Measurements from ENCODE around the gene CTDP1.

CTDP1 gene

DNA sequence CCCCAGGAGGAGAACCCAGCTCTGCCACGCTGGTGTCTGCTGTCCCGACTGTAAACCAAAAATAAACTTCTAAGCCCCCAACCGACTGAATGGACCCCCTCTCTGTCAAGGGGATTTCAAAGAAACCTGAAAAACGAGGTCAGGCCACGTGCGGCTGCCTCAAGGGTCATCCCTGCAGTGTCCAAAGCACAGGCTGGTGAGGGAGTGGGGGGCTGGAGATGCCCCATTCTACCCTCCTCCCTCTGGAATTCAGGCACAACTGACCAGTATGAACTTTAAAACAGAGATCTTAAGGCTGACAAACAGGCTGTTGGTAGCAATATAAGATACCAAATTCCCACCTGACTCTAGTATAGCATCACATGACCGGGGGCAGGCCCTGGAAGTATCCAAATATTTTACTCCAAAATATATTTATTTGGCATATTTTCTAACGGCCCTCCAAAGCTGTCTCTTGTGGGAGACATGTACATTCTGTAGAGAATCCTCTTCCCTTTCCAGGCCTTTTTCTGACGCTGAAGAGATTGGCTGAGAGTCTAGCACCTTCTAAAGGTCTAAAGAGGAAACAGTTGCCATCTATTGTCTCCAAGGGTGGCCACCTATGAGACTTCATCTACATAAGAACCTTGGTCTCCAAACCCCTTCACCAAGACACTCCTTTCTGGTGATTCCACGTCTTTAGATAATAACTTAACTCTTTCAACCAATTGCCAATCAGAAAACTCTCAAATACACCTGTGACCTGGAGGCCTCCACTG is 40.4 kb upstream of the CTDP1 start:
- Mint-ChIP-seq H3K27ac (ENCODE audit: low read depth) (no peak overlapping the region), H3K27me3 (peaks cover 12% of the 10 kb centered on the region), H3K4me1 (no peaks in the 10 kb centered on the region), H3K4me3 (no peak overlapping the region), H3K9me3 (no peaks in the 10 kb centered on the region), H3K36me3 (ENCODE audit: insufficient read depth) (peaks cover 3% of the 10 kb centered on the region)
- no peak for ATAC-seq (replicated peaks; ENCODE audit: extremely low read depth, poor library complexity, severe bottlenecking)
- no peak for DNase-seq (ENCODE audit: low spot score in 2 of 2)

DNA sequence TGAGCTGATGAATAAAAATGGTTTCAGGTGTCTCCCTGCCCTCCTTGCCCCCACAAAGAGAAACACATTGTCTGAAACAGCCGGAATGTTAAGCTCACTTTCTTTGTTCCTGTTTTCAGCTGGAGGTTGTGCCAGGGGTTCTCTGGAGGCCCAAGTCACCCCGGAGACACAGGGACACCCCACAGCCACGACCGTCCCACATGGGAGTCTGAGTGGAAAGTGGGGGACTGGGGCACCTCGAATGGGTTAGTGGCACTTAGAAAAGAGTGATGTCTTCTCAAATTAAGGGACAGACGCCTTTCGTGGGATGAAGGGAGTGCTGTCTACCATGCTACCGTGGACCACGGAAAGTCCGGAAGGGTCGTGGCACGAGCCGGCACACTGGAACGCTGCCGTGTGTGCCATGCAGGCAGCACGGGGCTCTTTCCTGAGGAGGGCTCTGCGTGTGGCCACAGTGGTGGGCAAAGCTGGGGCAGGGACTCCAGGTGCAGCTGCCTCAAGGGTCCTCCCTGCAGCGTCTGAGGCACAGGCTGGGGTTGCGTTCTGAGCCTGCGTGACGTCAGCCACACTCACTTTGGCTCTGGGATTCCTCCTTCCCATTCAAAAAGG is 39.4 kb upstream of the CTDP1 start:
- Mint-ChIP-seq H3K27ac (ENCODE audit: low read depth) (no peak overlapping the region), H3K4me3 (no peak overlapping the region), H3K36me3 (ENCODE audit: insufficient read depth) (no peaks in the 10 kb centered on the region), H3K4me1 (no peaks in the 10 kb centered on the region), H3K27me3 (peaks cover 12% of the 10 kb centered on the region), H3K9me3 (no peaks in the 10 kb centered on the region)
- ATAC-seq (replicated peaks; ENCODE audit: extremely low read depth, poor library complexity, severe bottlenecking): no peak
- no peak for DNase-seq (ENCODE audit: low spot score in 2 of 2)

DNA sequence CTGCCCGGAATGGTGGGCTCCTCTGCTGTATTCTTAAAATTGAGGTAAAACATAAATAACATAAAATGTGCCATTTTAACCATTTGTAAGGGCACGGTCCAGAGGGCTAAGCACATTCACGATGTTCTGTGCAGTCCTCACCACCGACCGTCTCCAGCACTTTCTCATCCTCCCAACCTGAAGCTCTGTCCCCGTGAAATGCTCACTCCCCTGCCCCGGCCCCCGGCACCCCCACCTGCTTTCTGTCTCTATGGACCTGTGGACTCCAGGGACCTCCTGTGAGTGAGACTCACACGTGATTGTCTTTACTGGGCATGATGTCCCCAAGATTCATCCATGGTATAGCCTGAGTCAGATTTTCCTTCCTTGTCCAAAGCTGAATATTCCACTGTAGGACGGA is 38.7 kb upstream of the CTDP1 start:
- Mint-ChIP-seq H3K27ac (ENCODE audit: low read depth) (no peak overlapping the region), H3K36me3 (ENCODE audit: insufficient read depth) (no peaks in the 10 kb centered on the region), H3K27me3 (peaks cover 12% of the 10 kb centered on the region), H3K4me1 (no peaks in the 10 kb centered on the region), H3K4me3 (no peak overlapping the region), H3K9me3 (no peaks in the 10 kb centered on the region)
- DNase-seq (ENCODE audit: low spot score in 2 of 2) (no peak), ATAC-seq (replicated peaks; ENCODE audit: extremely low read depth, poor library complexity, severe bottlenecking) (no peak)

DNA sequence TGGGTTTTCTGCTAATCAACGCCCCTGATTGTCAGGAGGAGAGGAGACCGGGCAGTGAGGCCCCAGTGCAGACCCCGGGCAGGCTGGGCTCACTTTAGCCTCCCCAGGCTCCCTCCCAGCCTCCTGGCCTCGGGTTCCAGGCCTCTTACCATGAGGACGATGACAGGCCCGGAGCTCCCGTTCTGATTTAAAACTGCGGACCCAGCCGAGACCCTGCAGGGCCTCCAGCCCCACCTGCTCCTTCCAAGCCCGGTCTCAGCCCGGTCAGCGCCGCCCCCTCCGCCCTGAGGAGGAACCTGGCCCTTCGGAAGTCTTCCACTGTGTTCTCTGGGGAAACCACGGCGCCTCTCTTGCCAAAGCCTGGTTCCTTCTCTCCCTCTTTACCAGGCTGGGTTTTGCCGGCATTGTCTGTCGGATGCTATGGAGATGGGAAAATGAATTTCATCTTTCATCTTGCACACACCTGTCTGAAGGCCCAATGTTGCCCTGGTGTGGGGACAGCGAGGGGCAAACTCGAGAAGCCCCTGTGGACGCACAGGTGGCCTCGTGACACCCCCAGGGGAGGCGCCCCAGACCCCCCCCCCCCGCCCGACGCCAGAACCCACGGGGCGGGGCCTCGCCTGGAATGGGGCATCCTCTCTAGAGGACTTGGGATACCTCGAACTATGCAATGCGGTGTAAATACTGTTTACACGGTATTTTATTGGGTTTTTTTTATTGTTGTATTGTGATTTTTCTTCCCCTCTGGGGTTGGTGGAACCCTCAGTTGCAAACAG is 37.7 kb upstream of the CTDP1 start:
- DNase-seq (ENCODE audit: low spot score in 2 of 2) (no peak), ATAC-seq (replicated peaks; ENCODE audit: extremely low read depth, poor library complexity, severe bottlenecking) (no peak)
- Mint-ChIP-seq H3K9me3 (no peaks in the 10 kb centered on the region), H3K36me3 (ENCODE audit: insufficient read depth) (no peaks in the 10 kb centered on the region), H3K27ac (ENCODE audit: low read depth) (no peak overlapping the region), H3K27me3 (peaks cover 12% of the 10 kb centered on the region), H3K4me1 (no peaks in the 10 kb centered on the region), H3K4me3 (no peak overlapping the region)

DNA sequence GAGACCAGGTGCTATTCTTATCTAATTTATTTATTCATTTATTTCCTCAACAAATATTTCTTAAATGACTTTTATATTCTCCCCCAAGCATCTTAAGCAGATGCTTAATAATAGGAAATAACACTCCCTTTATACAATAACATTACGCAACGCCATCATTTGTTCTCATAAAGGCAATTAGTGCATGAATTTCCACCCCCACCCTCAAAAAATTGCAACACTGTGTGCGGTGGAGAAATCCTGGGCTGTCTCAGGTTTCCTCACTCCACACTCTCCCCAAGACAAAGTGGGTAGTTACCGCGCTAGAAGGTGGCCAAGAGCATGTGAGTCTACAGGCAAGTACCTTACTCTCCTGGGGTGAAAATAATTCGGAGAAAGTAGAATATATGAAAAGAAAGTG is 37.0 kb upstream of the CTDP1 start:
- Mint-ChIP-seq H3K9me3 (no peaks in the 10 kb centered on the region), H3K4me3 (no peak overlapping the region), H3K27ac (ENCODE audit: low read depth) (no peak overlapping the region), H3K27me3 (peaks cover 12% of the 10 kb centered on the region), H3K36me3 (ENCODE audit: insufficient read depth) (no peaks in the 10 kb centered on the region), H3K4me1 (no peaks in the 10 kb centered on the region)
- no peak for ATAC-seq (replicated peaks; ENCODE audit: extremely low read depth, poor library complexity, severe bottlenecking)
- DNase-seq (ENCODE audit: low spot score in 2 of 2): no peak

DNA sequence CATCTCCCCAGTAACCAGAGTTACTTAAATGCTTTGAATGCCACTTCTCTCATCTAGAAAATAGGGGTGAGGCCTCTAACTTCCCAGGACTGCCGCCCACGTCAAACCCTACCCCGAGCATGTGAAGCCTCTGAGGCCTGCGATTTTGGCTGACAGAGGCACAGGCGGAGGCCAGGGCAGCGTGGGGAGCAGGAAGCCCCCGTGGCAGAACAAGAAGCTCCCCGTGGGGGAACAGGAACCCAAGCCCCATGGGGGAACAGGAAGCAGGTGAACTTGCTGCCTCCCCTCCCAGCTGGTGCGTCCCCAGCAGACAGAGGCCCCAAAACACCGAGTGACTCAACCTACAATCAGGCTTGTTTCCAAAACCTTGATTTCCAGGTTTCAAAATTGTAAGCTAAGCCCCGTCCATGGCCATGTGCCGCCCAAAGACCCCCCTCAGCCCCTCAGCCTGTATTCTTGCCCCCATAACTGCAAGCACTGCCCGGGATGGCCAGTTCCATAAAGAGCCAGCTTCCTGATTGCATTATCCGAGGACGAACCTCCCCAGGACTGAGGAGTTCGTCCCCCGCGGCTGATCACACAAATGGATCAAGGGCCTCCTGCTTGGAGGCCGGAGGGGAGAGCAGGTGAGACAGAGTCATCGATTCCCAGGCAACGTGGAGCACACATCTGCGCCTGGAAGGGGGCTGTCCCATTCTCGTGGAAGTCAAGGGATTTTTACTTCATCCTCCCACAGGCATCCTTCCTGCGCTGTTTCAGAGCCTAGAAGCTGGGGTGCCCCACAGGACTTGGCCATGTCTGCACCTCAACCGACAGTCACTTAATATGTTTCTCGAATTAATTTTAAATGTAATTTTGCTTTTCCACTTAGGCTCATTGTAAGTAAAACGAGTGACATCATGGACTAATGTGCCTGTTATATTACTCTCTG is 36.3 kb upstream of the CTDP1 start:
- DNase-seq (ENCODE audit: low spot score in 2 of 2) (no peak), ATAC-seq (replicated peaks; ENCODE audit: extremely low read depth, poor library complexity, severe bottlenecking) (no peak)
- no peak overlapping the region for H3K27ac Mint-ChIP-seq (ENCODE audit: low read depth)
- H3K4me1 Mint-ChIP-seq: no peaks in the 10 kb centered on the region
- no peaks in the 10 kb centered on the region for H3K9me3 Mint-ChIP-seq
- H3K4me3 Mint-ChIP-seq: no peak overlapping the region
- peaks cover 12% of the 10 kb centered on the region for H3K27me3 Mint-ChIP-seq
- H3K36me3 Mint-ChIP-seq (ENCODE audit: insufficient read depth): no peaks in the 10 kb centered on the region

DNA sequence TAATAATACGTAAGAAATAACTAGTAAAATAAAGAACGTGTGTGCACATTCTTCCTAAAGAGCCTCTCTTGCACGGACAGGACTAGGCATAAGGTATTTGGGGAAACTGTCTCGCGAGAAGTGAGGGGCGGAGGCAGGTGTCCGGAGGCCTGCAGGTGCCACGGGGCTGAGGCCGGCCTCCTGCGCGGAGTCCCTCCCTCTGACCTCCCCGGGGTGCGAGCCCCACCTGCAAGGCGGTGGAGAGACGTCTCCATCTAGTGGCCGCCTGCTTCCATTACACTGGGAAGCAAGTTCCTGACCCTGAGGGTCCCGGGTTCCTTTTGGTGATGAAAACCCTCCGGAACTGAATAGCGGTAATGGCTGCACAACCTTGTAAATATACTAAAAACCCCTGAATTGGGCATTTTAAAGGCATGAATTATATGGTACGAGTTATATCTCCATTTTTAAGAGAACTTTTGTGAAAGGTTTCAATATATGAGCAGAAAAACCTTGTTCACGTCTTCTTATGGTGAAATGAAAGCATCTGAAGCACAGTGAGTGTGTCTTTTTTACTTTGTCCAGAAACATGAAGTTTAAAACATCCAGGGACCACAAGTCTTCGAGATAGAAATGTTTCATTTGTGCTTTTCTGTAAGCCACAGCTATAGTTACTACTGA is 35.5 kb upstream of the CTDP1 start:
- H3K36me3 Mint-ChIP-seq (ENCODE audit: insufficient read depth): no peaks in the 10 kb centered on the region
- H3K9me3 Mint-ChIP-seq: no peaks in the 10 kb centered on the region
- H3K4me1 Mint-ChIP-seq: no peaks in the 10 kb centered on the region
- H3K27ac Mint-ChIP-seq (ENCODE audit: low read depth): no peak overlapping the region
- H3K4me3 Mint-ChIP-seq: no peak overlapping the region
- DNase-seq (ENCODE audit: low spot score in 2 of 2): peak; percentile 33 to 43
- H3K27me3 Mint-ChIP-seq: peaks cover 13% of the 10 kb centered on the region
- ATAC-seq (replicated peaks; ENCODE audit: extremely low read depth, poor library complexity, severe bottlenecking): peak; percentile 49

DNA sequence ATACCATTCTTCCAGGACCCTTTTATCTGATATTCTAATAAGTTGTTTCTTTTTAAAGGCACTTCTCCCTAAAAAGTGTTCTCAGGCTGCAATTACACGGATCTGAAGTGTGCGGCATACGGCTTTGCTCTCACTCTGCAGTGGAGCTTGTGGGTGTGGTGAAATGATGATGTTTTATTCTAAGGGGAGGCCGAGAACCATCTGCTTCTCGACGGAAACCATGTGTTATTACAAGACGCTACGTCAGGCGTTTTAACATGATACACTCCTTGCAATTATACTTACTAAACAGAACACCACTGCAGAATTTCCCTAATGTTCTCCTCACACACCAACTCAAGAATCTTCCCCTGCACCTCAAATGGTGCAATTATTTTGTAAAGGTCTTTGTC is 34.9 kb upstream of the CTDP1 start:
- H3K36me3 Mint-ChIP-seq (ENCODE audit: insufficient read depth): no peaks in the 10 kb centered on the region
- H3K9me3 Mint-ChIP-seq: no peaks in the 10 kb centered on the region
- H3K4me1 Mint-ChIP-seq: no peaks in the 10 kb centered on the region
- H3K27ac Mint-ChIP-seq (ENCODE audit: low read depth): no peak overlapping the region
- H3K4me3 Mint-ChIP-seq: no peak overlapping the region
- DNase-seq (ENCODE audit: low spot score in 2 of 2): no peak
- no peak for ATAC-seq (replicated peaks; ENCODE audit: extremely low read depth, poor library complexity, severe bottlenecking)
- H3K27me3 Mint-ChIP-seq: peaks cover 13% of the 10 kb centered on the region

DNA sequence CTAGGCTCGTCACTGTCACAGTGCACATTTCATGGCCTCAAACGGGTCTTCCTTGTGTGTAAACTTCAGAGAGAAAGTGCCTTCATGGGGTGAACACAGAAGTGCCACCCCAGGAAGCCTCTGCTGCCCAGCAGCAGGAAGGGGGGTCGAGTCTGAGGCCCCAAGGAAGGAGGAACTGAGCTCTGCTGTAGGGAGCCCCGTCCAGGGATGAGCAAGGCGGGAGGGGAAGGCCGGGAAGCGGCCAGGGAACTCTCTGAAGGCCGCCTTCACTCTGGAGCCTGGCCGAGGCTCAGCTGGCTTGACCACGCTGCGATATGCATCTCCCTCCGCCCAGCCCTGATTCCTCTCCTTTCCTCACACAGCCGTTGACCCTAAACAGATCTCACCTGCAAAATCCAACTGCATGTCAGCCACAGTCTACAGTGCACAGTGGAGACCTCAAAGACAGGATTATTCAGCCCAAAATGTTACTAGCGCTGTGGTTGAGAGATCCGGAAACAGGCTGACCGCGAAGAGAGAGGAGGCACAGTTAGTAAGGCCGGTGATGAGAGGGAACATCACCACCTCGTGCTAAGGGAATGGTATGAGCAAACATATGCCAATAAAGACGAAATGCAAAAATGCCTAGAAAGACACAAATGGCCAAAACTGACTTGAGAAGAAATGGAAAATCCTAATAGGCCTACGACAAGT is 34.2 kb upstream of the CTDP1 start:
- no peak for ATAC-seq (replicated peaks; ENCODE audit: extremely low read depth, poor library complexity, severe bottlenecking)
- H3K27ac Mint-ChIP-seq (ENCODE audit: low read depth): no peak overlapping the region
- no peak overlapping the region for H3K4me3 Mint-ChIP-seq
- H3K9me3 Mint-ChIP-seq: no peaks in the 10 kb centered on the region
- no peak for DNase-seq (ENCODE audit: low spot score in 2 of 2)
- H3K27me3 Mint-ChIP-seq: peaks cover 15% of the 10 kb centered on the region
- H3K36me3 Mint-ChIP-seq (ENCODE audit: insufficient read depth): no peaks in the 10 kb centered on the region
- no peaks in the 10 kb centered on the region for H3K4me1 Mint-ChIP-seq

DNA sequence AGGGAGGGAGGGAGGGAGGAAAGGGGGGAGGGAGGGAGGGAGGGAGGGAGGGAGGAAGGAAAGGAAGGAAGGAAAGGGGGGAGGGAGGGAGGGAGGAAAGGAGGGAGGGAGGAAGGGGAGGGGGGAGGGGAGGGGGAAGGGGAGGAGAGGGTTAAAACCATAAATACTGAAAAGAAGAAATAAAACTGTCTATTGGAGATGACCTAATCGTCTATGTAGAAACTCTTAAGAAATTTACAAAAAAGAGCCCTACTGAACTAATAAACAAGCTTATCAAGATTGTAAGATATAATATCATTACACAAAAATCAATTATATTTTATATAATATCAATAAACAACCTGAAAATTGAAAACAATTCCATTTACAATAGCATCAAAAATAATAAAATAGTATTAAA is 32.3 kb upstream of the CTDP1 start:
- Mint-ChIP-seq H3K4me1 (no peaks in the 10 kb centered on the region), H3K4me3 (no peak overlapping the region), H3K36me3 (ENCODE audit: insufficient read depth) (no peaks in the 10 kb centered on the region), H3K9me3 (no peaks in the 10 kb centered on the region), H3K27ac (ENCODE audit: low read depth) (no peak overlapping the region), H3K27me3 (peaks cover 25% of the 10 kb centered on the region)
- DNase-seq (ENCODE audit: low spot score in 2 of 2): no peak
- ATAC-seq (replicated peaks; ENCODE audit: extremely low read depth, poor library complexity, severe bottlenecking): no peak

DNA sequence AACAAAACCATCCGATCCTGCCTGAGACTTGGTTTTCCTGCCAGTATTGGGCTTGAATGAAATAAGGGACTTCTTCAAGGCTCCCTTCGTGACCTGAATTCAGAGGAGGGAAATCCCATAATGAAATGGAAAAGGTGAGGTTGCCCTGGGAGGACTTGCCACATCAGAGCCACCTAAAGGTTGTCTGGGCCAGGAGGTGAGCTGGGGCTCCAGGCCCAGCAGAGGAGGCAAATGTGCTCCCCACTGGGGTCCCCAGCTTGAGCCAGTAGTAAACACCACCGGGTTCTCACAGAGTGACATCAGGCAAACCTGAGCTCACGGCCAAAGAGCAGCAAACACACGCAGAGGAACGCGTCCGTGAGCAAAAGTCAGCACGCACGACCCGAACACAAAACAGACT is 28.6 kb upstream of the CTDP1 start:
- Mint-ChIP-seq H3K9me3 (no peaks in the 10 kb centered on the region), H3K4me1 (no peaks in the 10 kb centered on the region), H3K27ac (ENCODE audit: low read depth) (no peak overlapping the region), H3K4me3 (no peak overlapping the region), H3K27me3 (peaks cover 34% of the 10 kb centered on the region), H3K36me3 (ENCODE audit: insufficient read depth) (no peaks in the 10 kb centered on the region)
- DNase-seq (ENCODE audit: low spot score in 2 of 2): no peak
- ATAC-seq (replicated peaks; ENCODE audit: extremely low read depth, poor library complexity, severe bottlenecking): no peak
